Neuronal stem cell (in vitro differentiated cells): ENCODE results near the gene MAP4K1.

ENCODE experiments used
- DNase-seq: peaks from one replicate; pipeline ENCODE4 v3.0.0-alpha.2; 2013; ENCODE audit warnings: low spot score
- H2AFZ ChIP-seq: one replicate; pipeline ENCODE4 v1.6.1; 2013; ENCODE audit warnings: mild to moderate bottlenecking, low read length, inconsistent platforms
- H2AK5ac ChIP-seq: 2 replicates; pipeline ENCODE4 v1.6.1; 2013; ENCODE audit warnings: low read depth, mild to moderate bottlenecking, inconsistent platforms, low read length, moderate library complexity, mixed read lengths
- H2BK120ac ChIP-seq: 2 replicates; pipeline ENCODE4 v1.6.1; 2013; ENCODE audit warnings: low read depth, mild to moderate bottlenecking, inconsistent platforms, low read length, moderate library complexity, mixed read lengths
- H2BK12ac ChIP-seq: one replicate; pipeline ENCODE4 v1.6.1; 2013; ENCODE audit warnings: low read length, inconsistent platforms
- H2BK15ac ChIP-seq: 2 replicates; pipeline ENCODE4 v1.6.1; 2013; ENCODE audit warnings: mild to moderate bottlenecking, low read length, inconsistent platforms, mixed read lengths
- H2BK5ac ChIP-seq: one replicate; pipeline ENCODE4 v1.6.1; 2013; ENCODE audit warnings: inconsistent platforms, mild to moderate bottlenecking, low read length, moderate library complexity
- H3K14ac ChIP-seq: one replicate; pipeline ENCODE4 v1.6.1; 2013; ENCODE audit warnings: low read length, inconsistent platforms
- H3K18ac ChIP-seq: 2 replicates; pipeline ENCODE4 v1.6.1; 2013; ENCODE audit warnings: low read length, inconsistent platforms
- H3K23ac ChIP-seq: 2 replicates; pipeline ENCODE4 v1.6.1; 2013; ENCODE audit warnings: low read depth, mild to moderate bottlenecking, mixed read lengths, low read length, inconsistent platforms; ENCODE audit not compliant: poor library complexity
- H3K27ac ChIP-seq: replicated peaks from 3 replicates; pipeline ENCODE4 v1.5.1; 2013; ENCODE audit warnings: low read length, inconsistent platforms
- H3K27me3 ChIP-seq, 3 experiments: 2 replicates each; pipeline ENCODE4 v1.6.1; 2013; ENCODE audit warnings: low read length in 3 of 3, mild to moderate bottlenecking in 2 of 3, inconsistent platforms in 1 of 3, low read depth in 1 of 3, mixed read lengths in 1 of 3, moderate library complexity in 1 of 3; ENCODE audit not compliant: control insufficient read depth in 3 of 3, insufficient read depth in 3 of 3
- H3K36me3 ChIP-seq, 2 donors: replicated peaks in 1 of 2; 2 replicates each; pipeline ENCODE4 v1.6.1; 2013; ENCODE audit warnings: low read length in 2 of 2; ENCODE audit not compliant: control insufficient read depth in 2 of 2, insufficient read depth in 2 of 2
- H3K4ac ChIP-seq: 2 replicates; pipeline ENCODE4 v1.6.1; 2013; ENCODE audit warnings: inconsistent platforms, mild to moderate bottlenecking, low read length, moderate library complexity
- H3K4me1 ChIP-seq, 2 donors: 1 replicate in 1 of 2; 2 replicates in 1 of 2; pipeline ENCODE4 v1.6.1; 2013; ENCODE audit warnings: low read length in 2 of 2, low read depth in 1 of 2; ENCODE audit not compliant: control insufficient read depth in 2 of 2, insufficient read depth in 1 of 2
- H3K4me2 ChIP-seq: one replicate; pipeline ENCODE4 v1.6.1; 2013; ENCODE audit warnings: mild to moderate bottlenecking, low read length, inconsistent platforms; ENCODE audit not compliant: insufficient read depth, poor library complexity, severe bottlenecking
- H3K4me3 ChIP-seq, 2 donors: 2 replicates each; pipeline ENCODE4 v1.5.1; 2013; ENCODE audit warnings: low read length in 2 of 2, mild to moderate bottlenecking in 2 of 2, inconsistent platforms in 1 of 2, moderate library complexity in 1 of 2
- H3K79me1 ChIP-seq: one replicate; pipeline ENCODE4 v1.6.1; 2013; ENCODE audit warnings: low read depth, mild to moderate bottlenecking, inconsistent platforms, low read length, moderate library complexity
- H3K9ac ChIP-seq: one replicate; pipeline ENCODE4 v1.6.1; 2013; ENCODE audit warnings: mild to moderate bottlenecking, low read depth, low read length, inconsistent platforms; ENCODE audit not compliant: poor library complexity
- H3K9me3 ChIP-seq, 2 donors: replicated peaks in 1 of 2; 2 replicates each; pipeline versions ENCODE3 to v1.6.1; 2013; ENCODE audit warnings: low read length in 2 of 2, mild to moderate bottlenecking in 2 of 2, inconsistent platforms in 1 of 2, low read depth in 1 of 2, mixed read lengths in 1 of 2, moderate library complexity in 1 of 2; ENCODE audit not compliant: control insufficient read depth in 2 of 2, insufficient read depth in 1 of 2
- H4K8ac ChIP-seq: one replicate; pipeline ENCODE4 v1.6.1; 2013; ENCODE audit warnings: low read depth, mild to moderate bottlenecking, inconsistent platforms, low read length, moderate library complexity
- H4K91ac ChIP-seq: one replicate; pipeline ENCODE4 v1.6.1; 2013; ENCODE audit warnings: low read length, low read depth, mild to moderate bottlenecking, inconsistent platforms; ENCODE audit not compliant: poor library complexity
- WGBS, 2 donors: extraction: QIAGEN DNeasy Blood & Tissue Kit; methylation state at CpG; one replicate each; pipeline ENCODE4 v1.1.7; 2013; ENCODE audit warnings: missing lambda C conversion rate in 2 of 2, mixed read lengths in 1 of 2; ENCODE audit not compliant: insufficient read length in 2 of 2, insufficient replicate concordance in 1 of 2; ENCODE audit errors: extremely low coverage in 2 of 2; 5-methylcytosine and 5-hydroxymethylcytosine counted together

The MAP4K1 gene

GRCh38 chr19:38597075-38597474, 20.7 kb downstream of the MAP4K1 start:
- Histone ChIP-seq H2BK5ac (no peak overlapping the region), H3K79me1 (no peaks in the 10 kb centered on the region), H4K91ac (no peak overlapping the region), H3K27me3 (peaks cover 0 to 6% (median 2%) of the 10 kb centered on the region in 3 experiments), H3K4me1 (peaks cover 0 to 5% of the 10 kb centered on the region in 2 donors), H3K4ac (no peak overlapping the region), H3K9ac (no peak overlapping the region), H2AK5ac (peak overlapping the region; percentile 15), H2BK120ac (no peak overlapping the region), H3K23ac (no peak overlapping the region), H2BK15ac (no peak overlapping the region), H4K8ac (no peak overlapping the region), H3K4me2 (no peak overlapping the region), H2AFZ (no peak overlapping the region), H3K14ac (no peak overlapping the region), H3K9me3 (no peaks in the 10 kb centered on the region), H3K18ac (peak overlapping the region; percentile 49), H3K36me3 (no peaks in the 10 kb centered on the region), H3K27ac (no peak overlapping the region), H3K4me3 (peak overlapping the region in 1 of 2 donors; percentile 37), H2BK12ac (no peak overlapping the region)
- no peak for DNase-seq
- no CpG with 5 or more reads among the region's 11 CpGs for WGBS, 2 donors

DNA sequence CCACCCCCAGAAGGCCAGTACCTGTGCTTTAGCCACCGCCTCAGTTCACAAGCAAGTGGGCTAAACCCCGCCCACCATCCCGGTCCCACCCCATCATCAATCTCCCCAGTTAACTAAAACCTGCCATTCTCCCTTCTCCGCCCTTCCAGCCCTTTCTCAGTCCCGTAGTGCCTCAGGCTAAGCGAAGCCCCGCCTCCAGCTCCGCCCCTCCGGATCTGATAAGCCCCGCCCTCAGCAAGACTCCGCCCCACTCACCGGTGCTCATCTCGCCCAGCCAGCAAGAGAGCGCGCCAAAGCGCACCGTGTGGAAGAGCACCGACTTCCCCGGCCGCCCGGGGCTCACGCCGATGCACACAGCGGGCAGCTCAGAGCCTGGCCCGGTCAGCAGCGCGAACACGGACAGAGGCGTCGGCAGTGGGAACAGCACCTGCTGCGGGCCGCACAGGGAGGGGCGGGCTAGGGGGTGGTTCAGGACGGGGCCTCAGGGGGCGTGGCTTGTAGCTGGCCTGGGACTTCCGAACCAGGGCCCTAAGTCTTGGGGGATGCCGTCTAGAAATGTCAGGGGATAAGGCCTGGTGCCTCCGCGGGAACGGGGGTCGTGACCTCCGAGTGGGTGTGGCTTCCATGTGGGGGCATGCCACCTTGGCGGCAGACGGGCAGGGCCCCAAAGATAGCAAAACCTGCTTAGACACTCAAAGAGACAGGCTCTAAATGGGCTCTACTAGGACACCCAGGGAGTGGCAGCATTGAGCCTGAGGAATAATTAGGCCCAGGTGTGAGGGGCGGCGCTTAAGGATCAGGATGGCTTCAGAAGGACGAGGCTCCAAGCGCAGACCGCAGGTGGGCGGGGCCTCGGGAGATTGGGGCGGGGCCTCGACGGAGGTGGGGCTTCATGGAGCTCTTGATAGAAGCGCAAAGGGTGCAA, 21.4 kb downstream of the MAP4K1 start:
- no CpG with 5 or more reads among the region's 55 CpGs for WGBS, 2 donors
- H3K9me3 ChIP-seq = no peaks in the 10 kb centered on the region
- H3K27me3 ChIP-seq = peaks cover 0 to 6% (median 2%) of the 10 kb centered on the region in 3 experiments
- H3K14ac ChIP-seq = peak overlapping the region; percentile 31
- H3K36me3 ChIP-seq = no peaks in the 10 kb centered on the region
- no peaks in the 10 kb centered on the region for H3K79me1 ChIP-seq
- no peak overlapping the region for H4K8ac ChIP-seq
- H3K18ac ChIP-seq = peak overlapping the region; percentile 90
- H3K9ac ChIP-seq = peak overlapping the region; percentile 83
- no peak overlapping the region for H3K4ac ChIP-seq
- DNase-seq = peak; percentile 85
- H3K4me2 ChIP-seq = peak overlapping the region; percentile 85
- H2AFZ ChIP-seq = peak overlapping the region; percentile 90
- H3K27ac ChIP-seq = peak overlapping the region; percentile 50
- H3K4me3 ChIP-seq = peak overlapping the region; percentile 17 to 79
- peak overlapping the region; percentile 25 for H3K23ac ChIP-seq
- no peak overlapping the region for H2BK12ac ChIP-seq
- peak overlapping the region; percentile 68 for H2AK5ac ChIP-seq
- H2BK5ac ChIP-seq = peak overlapping the region; percentile 53
- peak overlapping the region; percentile 83 for H2BK15ac ChIP-seq
- no peak overlapping the region for H2BK120ac ChIP-seq
- H4K91ac ChIP-seq = no peak overlapping the region
- peaks cover 0 to 5% of the 10 kb centered on the region in 2 donors for H3K4me1 ChIP-seq

GRCh38 chr19:38592940-38593339, 24.8 kb downstream of the MAP4K1 start:
- H3K79me1 ChIP-seq = no peaks in the 10 kb centered on the region
- DNase-seq = no peak
- H2BK12ac ChIP-seq = no peak overlapping the region
- H3K9ac ChIP-seq = no peak overlapping the region
- H3K4me3 ChIP-seq = no peak overlapping the region
- no peaks in the 10 kb centered on the region for H3K36me3 ChIP-seq
- no peak overlapping the region for H2BK15ac ChIP-seq
- H2AK5ac ChIP-seq = peak overlapping the region; percentile 7
- H3K14ac ChIP-seq = no peak overlapping the region
- no CpG with 5 or more reads among the region's 6 CpGs for WGBS, 2 donors
- H3K23ac ChIP-seq = no peak overlapping the region
- no peaks in the 10 kb centered on the region for H3K9me3 ChIP-seq
- H2AFZ ChIP-seq = no peak overlapping the region
- no peak overlapping the region for H4K8ac ChIP-seq
- no peak overlapping the region for H4K91ac ChIP-seq
- peaks cover 0 to 5% of the 10 kb centered on the region in 2 donors for H3K4me1 ChIP-seq
- H2BK120ac ChIP-seq = no peak overlapping the region
- H3K27ac ChIP-seq = no peak overlapping the region
- peaks cover 0 to 6% (median 2%) of the 10 kb centered on the region in 3 experiments for H3K27me3 ChIP-seq
- H3K4ac ChIP-seq = no peak overlapping the region
- H3K18ac ChIP-seq = no peak overlapping the region
- H3K4me2 ChIP-seq = no peak overlapping the region
- H2BK5ac ChIP-seq = no peak overlapping the region

- Histone ChIP-seq H3K9me3 (no peaks in the 10 kb centered on the region), H3K23ac (no peak overlapping the region), H3K4ac (no peak overlapping the region), H2AFZ (no peak overlapping the region), H3K4me2 (no peak overlapping the region), H4K8ac (no peak overlapping the region), H2BK5ac (no peak overlapping the region), H3K4me1 (no peaks in the 10 kb centered on the region), H3K36me3 (no peaks in the 10 kb centered on the region), H2BK120ac (no peak overlapping the region), H3K79me1 (peaks cover 3% of the 10 kb centered on the region), H3K27ac (no peak overlapping the region), H2BK12ac (no peak overlapping the region), H2AK5ac (no peak overlapping the region), H3K18ac (no peak overlapping the region), H3K9ac (no peak overlapping the region), H4K91ac (no peak overlapping the region), H3K14ac (no peak overlapping the region), H2BK15ac (no peak overlapping the region), H3K27me3 (no peaks in the 10 kb centered on the region), H3K4me3 (no peak overlapping the region)
- no peak for DNase-seq
- WGBS, 2 donors = no CpG with 5 or more reads among the region's 2 CpGs
These were observed 29.7 kb downstream of the MAP4K1 start for GRCh38 chr19:38588041-38588440.
